HG03469 (cell line): Measurements from ENCODE around the gene MRFAP1.
A peak's percentile ranks its signal among the peaks of the same experiment; 100 is the strongest.
"Not testable (repeated sequence)": the region's sequence is repeated elsewhere in the genome, so short reads cannot be mapped to it uniquely, and the experiment has no call there.

Experiments used
- ATAC-seq: cut with Tn5 transposase; IDR thresholded peaks from one replicate; pipeline ENCODE4 v1.9.1; 2021; ENCODE audit warnings: mild to moderate bottlenecking, moderate library complexity, moderate number of reproducible peaks; ENCODE audit not compliant: unreplicated experiment

The MRFAP1 gene

GRCh38 chr4:6632125-6632524, 8.4 kb upstream of the MRFAP1 start:
- ATAC-seq: no peak

- no peak for ATAC-seq
These were observed 7.2 kb upstream of the MRFAP1 start for GRCh38 chr4:6633091-6633906.

DNA sequence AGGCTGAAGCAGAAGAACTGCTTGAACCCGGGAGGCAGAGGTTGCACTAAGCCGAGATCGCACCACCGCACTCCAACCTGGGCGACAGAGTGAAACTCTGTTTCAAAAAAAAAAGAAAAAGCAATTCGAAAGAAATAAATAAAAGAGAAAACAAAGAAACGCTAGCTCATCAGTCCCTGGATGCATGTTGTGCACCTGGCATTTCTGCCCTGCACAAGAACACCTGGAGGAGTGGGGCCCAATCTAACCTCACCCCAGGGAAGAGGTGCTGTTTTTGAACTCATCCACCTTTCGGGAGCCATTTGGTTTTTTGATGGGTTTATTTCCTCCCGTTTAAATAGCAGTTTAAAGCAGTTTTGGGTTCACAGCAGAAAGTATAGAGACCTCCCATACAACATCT, 5.7 kb upstream of the MRFAP1 start:
- ATAC-seq: no peak

- no peak for ATAC-seq
These were observed 1.3 kb upstream of the MRFAP1 start for GRCh38 chr4:6639137-6639680.

- ATAC-seq: peak; percentile 11
These were observed 882 bp downstream of the MRFAP1 start for GRCh38 chr4:6641164-6641970.

- ATAC-seq: no peak
These were observed 1.5 kb downstream of the MRFAP1 start for GRCh38 chr4:6641971-6642320.

GRCh38 chr4:6643141-6643847, 2.8 kb downstream of the MRFAP1 start:
- ATAC-seq: no peak

GRCh38 chr4:6644792-6645530, 4.5 kb downstream of the MRFAP1 start:
- no peak for ATAC-seq

DNA sequence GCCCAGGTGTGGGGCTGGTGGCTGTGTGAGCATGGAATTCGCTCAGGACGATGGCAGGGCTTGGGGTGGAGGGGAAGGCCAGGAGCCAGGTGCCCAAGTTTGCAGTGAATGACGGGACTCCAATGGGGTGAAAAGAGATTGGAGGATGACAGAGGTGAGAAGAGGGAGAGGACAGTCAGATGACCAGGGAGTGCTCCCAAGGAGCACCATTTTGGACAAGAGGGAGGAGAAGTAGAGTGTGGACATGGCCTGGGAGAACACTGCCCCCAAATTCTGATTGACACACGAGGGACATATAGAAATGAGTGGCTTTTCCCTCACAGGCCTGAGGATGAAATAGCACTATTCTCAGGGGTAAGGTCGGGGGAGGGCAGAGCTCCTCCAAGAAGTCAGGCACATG, 6.7 kb downstream of the MRFAP1 start:
- no peak for ATAC-seq

DNA sequence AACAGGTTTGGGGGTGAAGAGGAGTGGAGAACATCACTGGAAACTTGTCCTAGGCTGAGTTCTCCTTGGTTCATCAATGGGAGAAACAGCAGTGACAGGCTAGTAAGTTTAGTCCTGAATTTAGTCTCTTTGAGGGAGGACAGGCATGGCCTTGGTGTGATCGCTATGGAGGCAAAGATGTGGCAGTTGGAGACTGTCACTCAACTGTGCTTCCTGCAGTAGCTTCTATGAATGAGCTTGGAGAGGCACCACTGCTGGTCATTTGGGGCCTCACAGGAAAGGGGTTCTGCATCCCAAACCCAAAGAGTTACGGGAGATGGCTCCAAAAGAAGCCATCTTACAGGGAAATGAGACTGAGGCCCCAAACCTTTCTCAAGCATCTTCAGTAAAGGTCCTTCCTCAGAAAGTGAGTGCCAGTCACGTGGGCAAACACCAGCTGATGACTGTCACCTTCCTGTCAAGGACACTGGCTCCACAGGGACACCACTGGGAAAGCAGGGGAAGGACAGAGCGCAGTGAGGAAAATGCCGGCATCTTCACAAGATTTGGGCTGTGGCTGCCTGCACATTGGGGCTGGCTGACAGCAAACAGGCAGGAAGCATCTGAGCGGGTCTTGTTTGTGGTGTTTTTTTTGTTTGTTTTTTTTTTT, 7.2 kb downstream of the MRFAP1 start:
- no peak for ATAC-seq

DNA sequence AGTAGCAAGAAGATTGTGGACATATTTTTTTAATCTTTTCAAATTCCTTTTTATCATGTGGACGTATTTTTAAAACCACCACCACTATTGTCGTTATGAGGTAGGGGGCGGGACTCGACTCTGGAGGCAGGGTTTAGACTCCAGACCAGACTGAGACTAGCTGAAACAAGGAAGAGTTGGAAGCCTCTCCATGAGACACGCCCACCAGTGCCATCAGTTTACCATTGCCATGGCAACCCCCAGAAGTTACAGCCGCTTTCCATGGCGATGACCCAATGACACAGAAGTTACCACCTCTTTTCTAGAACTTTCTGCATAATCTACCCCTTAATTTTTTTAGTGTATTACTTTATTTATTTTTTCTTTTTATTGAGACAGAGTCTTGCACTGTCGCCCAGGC, 8.7 kb downstream of the MRFAP1 start:
- no peak for ATAC-seq

- not testable (repeated sequence) for ATAC-seq
These were observed 13.7 kb downstream of the MRFAP1 start for GRCh38 chr4:6654211-6654610.

DNA sequence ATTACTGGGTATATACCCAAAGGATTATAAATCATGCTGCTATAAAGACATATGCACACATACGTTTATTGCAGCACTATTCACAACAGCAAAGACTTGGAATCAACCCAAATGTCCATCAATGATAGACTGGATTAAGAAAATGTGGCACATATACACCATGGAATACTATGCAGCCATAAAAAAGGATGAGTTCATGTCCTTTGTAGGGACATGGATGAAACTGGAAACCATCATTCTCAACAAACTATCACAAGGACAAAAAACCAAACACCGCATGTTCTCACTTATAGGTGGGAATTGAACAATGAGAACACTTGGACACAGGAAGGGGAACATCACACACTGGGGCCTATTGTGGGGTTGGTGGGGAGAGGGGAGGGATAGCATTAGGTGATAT, 14.8 kb downstream of the MRFAP1 start:
- ATAC-seq: not testable (repeated sequence)

GRCh38 chr4:6655924-6656323, 15.4 kb downstream of the MRFAP1 start:
- ATAC-seq: no peak

GRCh38 chr4:6657242-6658208, 17.0 kb downstream of the MRFAP1 start:
- no peak for ATAC-seq

GRCh38 chr4:6658209-6658595, 17.7 kb downstream of the MRFAP1 start:
- no peak for ATAC-seq

GRCh38 chr4:6658597-6659075, 18.2 kb downstream of the MRFAP1 start:
- no peak for ATAC-seq

DNA sequence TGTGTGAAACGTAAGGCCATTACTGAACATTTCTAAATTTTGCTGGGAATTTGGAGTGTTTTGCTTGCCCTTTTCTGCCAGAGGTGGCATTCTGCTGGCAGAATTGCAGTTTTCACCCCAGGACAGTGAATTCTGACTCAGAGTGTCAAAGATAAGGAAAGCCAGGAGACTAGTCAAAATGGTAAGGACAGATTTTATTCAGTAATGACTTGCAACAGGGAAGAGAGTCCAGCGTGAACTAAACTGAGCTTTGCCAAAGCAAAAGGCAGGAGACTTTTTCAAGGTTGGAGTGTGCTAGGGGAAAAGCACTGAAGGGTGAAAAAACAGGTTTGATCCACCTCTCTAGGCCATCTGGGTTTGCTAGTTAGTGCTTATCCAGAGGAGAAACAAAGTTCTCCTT, 19.4 kb downstream of the MRFAP1 start:
- no peak for ATAC-seq

GRCh38 chr4:6660430-6660829, 19.9 kb downstream of the MRFAP1 start:
- no peak for ATAC-seq
